ENCODE data around the gene SCCPDH.

- TF ChIP-seq POLR2A (IDR thresholded peaks at IDR 0.05) (no peak), CTCF (IDR thresholded peaks at IDR 0.05 in 4 of 5, conservative IDR thresholded peaks at IDR 0.05 in 1 of 5) (no peak)
These were observed 12.6 kb upstream of the SCCPDH start for GRCh38 chr1:246711548-246712003.

All from gastrocnemius medialis (tissue), 4 donors.